Measurements from ENCODE around the gene RASGRP2. TPM values are rescaled to one million over a fixed set of nuclear protein-coding genes. Genes with fewer than 3 reads are reported as not detected.

Gene RASGRP2
- total RNA-seq, 1 donor from 2014 or later = not detected

- TF ChIP-seq CTCF (conservative IDR thresholded peaks at IDR 0.05; ENCODE audit: low read depth, low read length) = peak; percentile 18
- no peak for DNase-seq (ENCODE audit: low read depth)
- no peak overlapping the region for H3K4me3 ChIP-seq (ENCODE audit: low read depth, low read length)
These were observed 21.4 kb upstream of the RASGRP2 start for GRCh38 chr11:64765291-64765850.

GRCh38 chr11:64764753-64765152 lies 20.8 kb upstream of the RASGRP2 start:
- DNase-seq (ENCODE audit: low read depth) = no peak
- H3K4me3 ChIP-seq (ENCODE audit: low read depth, low read length) = no peak overlapping the region
- TF ChIP-seq CTCF (conservative IDR thresholded peaks at IDR 0.05; ENCODE audit: low read depth, low read length) = no peak

GRCh38 chr11:64764040-64764611 lies 20.2 kb upstream of the RASGRP2 start:
- no peak overlapping the region for H3K4me3 ChIP-seq (ENCODE audit: low read depth, low read length)
- TF ChIP-seq CTCF (conservative IDR thresholded peaks at IDR 0.05; ENCODE audit: low read depth, low read length) = no peak
- no peak for DNase-seq (ENCODE audit: low read depth)

GRCh38 chr11:64763526-64764039 lies 19.6 kb upstream of the RASGRP2 start:
- no peak overlapping the region for H3K4me3 ChIP-seq (ENCODE audit: low read depth, low read length)
- TF ChIP-seq CTCF (conservative IDR thresholded peaks at IDR 0.05; ENCODE audit: low read depth, low read length) = no peak
- DNase-seq (ENCODE audit: low read depth) = no peak

GRCh38 chr11:64762674-64763525 lies 19.0 kb upstream of the RASGRP2 start:
- no peak overlapping the region for H3K4me3 ChIP-seq (ENCODE audit: low read depth, low read length)
- DNase-seq (ENCODE audit: low read depth) = no peak
- no peak for TF ChIP-seq CTCF (conservative IDR thresholded peaks at IDR 0.05; ENCODE audit: low read depth, low read length)

- no peak overlapping the region for H3K4me3 ChIP-seq (ENCODE audit: low read depth, low read length)
- TF ChIP-seq CTCF (conservative IDR thresholded peaks at IDR 0.05; ENCODE audit: low read depth, low read length) = no peak
- no peak for DNase-seq (ENCODE audit: low read depth)
These were observed 18.3 kb upstream of the RASGRP2 start for GRCh38 chr11:64762277-64762673.

All from epithelial cell of proximal tubule (primary cell).